Activated naive CD4-positive, alpha-beta T cell treated with anti-CD3 and anti-CD28 coated beads, Interleukin-2, amount 50 U/mL, for 72 hours (primary cell): ENCODE data around the gene CDKN2B-AS1. TPM values are rescaled to one million over a fixed set of nuclear protein-coding genes. Genes with fewer than 3 reads are reported as not detected.

Experiments used
- ATAC-seq, 2 donors: fragments of 150-1000 bp; cut with Tn5 transposase; 2 replicates each; pipeline ENCODE4 v1.10.0; 2021; ENCODE audit warnings: mild to moderate bottlenecking in 2 of 2, moderate library complexity in 2 of 2
- DNase-seq, 2 donors: peaks; one replicate each; pipeline ENCODE4 v3.0.0; 2021 to 2022; ENCODE audit warnings: low spot score in 2 of 2
- H3K27ac Mint-ChIP-seq, 2 donors: one replicate each; pipeline ENCODE4 v1.8.0; 2022; ENCODE audit warnings: mild to moderate bottlenecking in 2 of 2, mixed read lengths in 2 of 2
- H3K36me3 Mint-ChIP-seq, 2 donors: one replicate each; pipeline ENCODE4 v1.8.0; 2022; ENCODE audit warnings: mixed read lengths in 2 of 2
- H3K9me3 Mint-ChIP-seq, 2 donors: one replicate each; pipeline ENCODE4 v1.8.0; 2022; ENCODE audit warnings: mixed read lengths in 2 of 2
- total RNA-seq, 2 donors: library from RNA; stranded (reverse); gene quantifications; one replicate each; pipeline ENCODE4 v1.2.3, GENCODE V29; 2022

Gene CDKN2B-AS1
- total RNA-seq, 2 donors from 2014 or later = 0.20 TPM; not detected in 1

DNA sequence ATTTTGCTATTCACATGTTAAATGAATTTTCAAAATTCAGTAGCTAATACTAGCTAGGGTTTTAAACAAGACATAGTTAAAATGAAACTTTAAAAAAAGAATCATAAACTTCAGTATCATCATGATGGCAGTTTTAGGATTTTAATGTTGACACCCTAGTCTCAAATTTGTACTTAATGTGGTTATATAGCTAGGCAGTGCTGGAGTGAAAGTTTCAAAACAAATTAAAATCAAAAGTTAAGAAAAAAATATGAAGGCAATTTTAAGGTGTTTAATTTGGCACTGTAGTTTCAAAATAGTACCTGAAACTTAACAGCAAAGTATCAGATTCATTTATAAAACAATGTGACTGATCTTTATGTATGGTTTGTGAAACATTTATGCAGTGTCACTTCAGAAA lies 33.8 kb downstream of the CDKN2B-AS1 start:
- DNase-seq (no peak), ATAC-seq (peak in 1 of 2 donors; percentile 79)
- H3K36me3 Mint-ChIP-seq = no peaks in the 10 kb centered on the region
- no peaks in the 10 kb centered on the region for H3K9me3 Mint-ChIP-seq
- no peak overlapping the region for H3K27ac Mint-ChIP-seq

DNA sequence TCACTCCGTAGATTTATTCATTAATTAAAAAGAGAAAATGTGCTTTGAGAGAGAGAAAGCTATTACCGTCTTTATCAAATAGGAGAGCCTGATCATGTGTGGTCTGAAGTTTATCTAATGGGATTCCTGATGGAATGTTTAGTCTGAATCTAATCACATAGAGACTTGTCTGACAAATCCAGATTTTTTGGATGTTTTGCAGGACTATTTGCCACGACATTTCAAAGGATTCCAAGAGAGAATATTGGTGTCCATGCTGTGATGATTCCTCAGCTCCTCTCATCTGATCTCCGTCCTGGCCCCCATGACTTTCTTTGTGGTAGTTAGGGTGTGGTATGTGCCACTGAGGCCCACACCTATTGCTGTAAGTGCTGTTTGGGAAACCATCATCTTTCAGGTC lies 34.6 kb downstream of the CDKN2B-AS1 start:
- ATAC-seq (no peak), DNase-seq (no peak)
- Mint-ChIP-seq H3K36me3 (no peaks in the 10 kb centered on the region), H3K27ac (no peak overlapping the region), H3K9me3 (no peaks in the 10 kb centered on the region)

DNA sequence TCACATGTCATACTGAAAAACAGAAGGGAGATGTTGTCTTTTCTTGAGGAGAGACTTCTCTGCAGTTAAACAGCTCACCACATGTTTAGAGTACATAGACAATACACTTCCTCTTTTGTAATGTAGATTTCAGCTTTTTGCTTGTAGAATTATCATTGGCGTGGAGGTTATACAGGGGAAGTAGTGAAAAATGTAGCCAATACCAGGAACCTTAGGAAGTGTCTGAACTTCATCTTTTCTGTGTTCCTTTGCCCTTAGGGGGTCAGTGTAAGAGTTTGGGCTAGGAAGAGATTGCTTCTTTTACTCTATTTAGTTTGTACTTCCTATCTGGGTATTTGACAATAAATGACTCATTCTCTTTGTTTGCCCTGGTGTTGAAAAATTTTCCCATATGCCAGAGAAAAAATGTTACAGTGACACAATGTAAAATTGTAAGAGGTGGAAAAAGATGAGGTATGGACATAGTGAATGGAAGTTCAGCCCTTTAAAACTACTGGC lies 35.6 kb downstream of the CDKN2B-AS1 start:
- Mint-ChIP-seq H3K27ac (no peak overlapping the region), H3K36me3 (no peaks in the 10 kb centered on the region)
- ATAC-seq = no peak

DNA sequence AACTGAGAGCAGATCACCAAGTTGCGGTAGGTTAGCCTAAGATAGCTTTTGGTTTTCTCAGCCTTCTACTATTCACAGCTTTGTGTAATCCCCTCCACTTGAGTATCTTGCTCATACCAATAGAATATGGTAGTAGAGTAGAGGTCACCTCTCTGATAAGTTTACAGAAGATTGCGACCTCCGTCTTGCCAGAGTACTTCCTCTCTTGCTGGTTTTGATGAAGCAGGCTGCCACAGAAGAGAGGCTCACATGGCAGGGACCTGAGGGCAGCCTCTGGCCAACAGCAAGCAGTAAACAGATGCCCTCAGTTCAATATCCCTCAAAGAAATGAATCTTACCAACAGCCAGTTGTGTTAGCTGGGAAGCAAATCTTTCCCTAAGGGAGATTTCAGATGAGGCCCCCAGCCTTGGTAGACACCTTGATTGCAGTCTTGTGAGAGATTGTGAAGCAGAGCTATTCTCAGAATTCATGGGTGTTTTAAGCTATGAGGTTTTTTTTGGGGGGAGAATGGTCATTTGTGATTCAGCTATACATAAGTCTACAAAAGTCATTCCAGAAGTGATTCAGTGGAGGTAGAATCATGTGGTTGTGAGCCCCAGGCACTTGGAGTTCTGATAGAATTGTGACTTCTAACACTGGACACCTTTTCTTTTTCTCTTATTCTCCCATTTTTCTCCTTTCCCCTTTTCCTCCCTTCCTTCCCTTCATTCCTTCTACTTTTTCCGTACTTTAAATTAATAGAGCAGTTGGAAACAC lies 37.2 kb downstream of the CDKN2B-AS1 start:
- Mint-ChIP-seq H3K9me3 (no peaks in the 10 kb centered on the region), H3K36me3 (no peaks in the 10 kb centered on the region), H3K27ac (no peak overlapping the region)
- DNase-seq (no peak), ATAC-seq (peak in 1 of 2 donors; percentile 38)

More for the DNA sequence above, 35.6 kb downstream of the CDKN2B-AS1 start:
- H3K9me3 Mint-ChIP-seq = no peaks in the 10 kb centered on the region
- no peak for DNase-seq

DNA sequence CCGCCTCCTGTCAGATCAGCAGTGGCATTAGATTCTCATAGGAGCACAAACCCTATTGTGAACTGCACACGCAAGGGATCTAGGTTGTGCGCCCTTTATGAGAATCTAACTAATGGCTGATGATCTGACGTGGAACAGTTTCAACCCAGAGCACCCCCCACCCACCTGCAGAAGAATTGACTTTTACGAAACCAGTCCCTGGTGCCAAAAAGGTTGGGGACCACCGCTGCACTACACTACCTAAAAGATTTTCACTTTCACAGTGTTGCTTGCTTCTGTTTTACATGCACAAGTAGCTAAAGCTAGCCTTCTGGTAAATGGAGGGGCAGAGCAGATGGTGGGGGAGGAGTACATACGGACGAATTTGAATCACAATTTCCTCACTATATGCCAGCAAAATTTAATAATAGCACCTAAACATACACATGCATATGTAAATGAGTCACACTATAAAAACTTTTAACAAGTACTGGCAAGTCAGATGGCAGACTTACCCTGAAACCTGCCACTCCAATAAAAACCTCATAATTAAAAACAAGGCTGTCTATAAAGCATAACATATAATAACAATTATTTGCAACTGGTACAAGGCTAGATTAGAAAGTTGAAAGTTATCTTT lies 38.5 kb downstream of the CDKN2B-AS1 start:
- DNase-seq (no peak), ATAC-seq (no peak)
- Mint-ChIP-seq H3K36me3 (no peaks in the 10 kb centered on the region), H3K27ac (no peak overlapping the region), H3K9me3 (no peaks in the 10 kb centered on the region)

DNA sequence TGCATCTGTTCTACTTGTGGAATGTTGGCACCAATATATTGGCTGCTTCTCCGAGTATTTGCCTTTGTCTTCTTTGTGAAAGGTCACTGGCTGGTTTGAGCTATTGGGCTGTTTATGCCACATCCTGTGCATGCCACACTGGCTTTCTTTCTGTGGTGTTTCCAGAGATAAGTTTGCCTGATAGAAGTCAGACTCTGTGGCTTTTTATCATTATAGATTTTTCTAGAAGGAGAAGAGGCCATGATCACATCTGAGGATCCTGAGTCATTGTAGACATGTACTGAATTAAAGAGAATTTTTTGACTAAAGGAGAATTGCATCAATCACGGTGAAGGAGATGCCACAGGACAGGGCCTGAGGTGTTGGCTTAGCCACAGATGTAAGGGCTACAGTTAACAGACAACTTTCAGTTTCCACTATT lies 41.0 kb downstream of the CDKN2B-AS1 start:
- Mint-ChIP-seq H3K27ac (no peak overlapping the region), H3K36me3 (no peaks in the 10 kb centered on the region), H3K9me3 (no peaks in the 10 kb centered on the region)
- ATAC-seq = peak in 1 of 2 donors; percentile 37
- no peak for DNase-seq

DNA sequence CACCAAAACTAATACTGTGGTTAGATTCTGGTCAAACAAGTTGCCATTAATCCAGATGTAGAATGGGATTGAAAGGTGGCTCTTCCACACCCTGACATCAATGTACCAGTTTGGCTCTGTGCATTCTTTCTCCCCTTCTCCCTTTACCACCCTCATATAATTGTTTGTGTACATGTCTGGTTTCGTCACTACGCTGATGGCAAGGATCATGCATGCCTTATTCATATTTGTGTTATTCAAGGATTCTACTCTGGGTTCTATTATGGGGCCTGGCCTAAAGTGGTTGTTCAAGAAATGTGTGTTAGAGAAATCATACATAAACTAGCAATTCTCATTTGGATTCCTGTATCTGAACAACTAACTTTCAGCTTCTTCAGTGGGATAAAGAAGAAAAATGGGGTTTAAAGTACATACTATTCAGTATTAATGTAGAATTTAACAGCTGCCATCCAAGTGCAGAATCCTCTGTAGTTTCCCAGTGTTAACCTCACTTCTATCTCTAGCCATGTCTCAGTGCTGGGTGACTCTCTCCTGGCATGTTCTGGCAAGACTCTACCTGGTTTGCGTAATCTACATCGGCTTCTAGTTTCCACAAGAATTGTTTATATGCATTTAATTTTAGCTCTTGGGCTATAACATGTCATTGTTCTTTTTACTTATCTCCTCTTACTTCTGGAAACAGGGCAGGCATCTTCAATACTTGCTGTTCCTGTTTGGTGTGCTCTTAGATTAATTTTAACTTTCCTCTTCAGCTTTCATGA lies 42.5 kb downstream of the CDKN2B-AS1 start:
- ATAC-seq (no peak), DNase-seq (no peak)
- Mint-ChIP-seq H3K36me3 (no peaks in the 10 kb centered on the region), H3K9me3 (no peaks in the 10 kb centered on the region), H3K27ac (no peak overlapping the region)

DNA sequence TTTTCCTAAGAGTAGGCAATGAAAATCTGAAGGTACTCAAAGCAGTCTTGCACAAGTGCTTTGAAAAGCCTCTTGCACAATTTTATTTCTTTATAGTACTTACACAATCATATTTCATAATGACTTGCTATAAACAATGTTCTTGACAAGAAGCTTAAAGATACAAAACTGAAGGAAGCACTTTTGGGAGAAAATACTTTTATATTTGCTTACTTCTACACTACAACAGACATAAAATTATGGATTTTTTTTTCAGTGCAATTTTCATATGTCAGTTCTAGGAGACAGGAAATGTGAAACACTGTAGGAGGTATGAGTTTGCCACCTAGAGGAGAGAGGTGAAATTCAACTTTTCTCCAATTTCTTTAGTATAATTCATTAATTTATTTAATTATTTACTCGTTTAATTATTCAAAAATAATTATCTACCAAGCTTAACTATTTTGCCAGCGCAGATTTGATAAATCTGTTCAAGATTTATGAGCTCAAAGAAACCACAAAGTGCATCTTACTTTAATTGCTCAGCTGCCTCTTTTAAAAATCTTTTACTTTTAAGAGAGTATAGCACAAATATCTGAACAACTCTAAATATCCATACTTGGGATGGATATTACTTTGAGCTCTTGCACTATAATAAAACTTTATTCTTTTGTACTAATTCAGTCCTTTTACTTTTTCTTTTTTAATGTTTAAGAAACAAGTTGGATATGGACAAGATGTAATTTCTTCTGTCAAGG lies 43.5 kb downstream of the CDKN2B-AS1 start:
- ATAC-seq (no peak), DNase-seq (no peak)
- Mint-ChIP-seq H3K9me3 (no peaks in the 10 kb centered on the region), H3K36me3 (no peaks in the 10 kb centered on the region), H3K27ac (no peak overlapping the region)

DNA sequence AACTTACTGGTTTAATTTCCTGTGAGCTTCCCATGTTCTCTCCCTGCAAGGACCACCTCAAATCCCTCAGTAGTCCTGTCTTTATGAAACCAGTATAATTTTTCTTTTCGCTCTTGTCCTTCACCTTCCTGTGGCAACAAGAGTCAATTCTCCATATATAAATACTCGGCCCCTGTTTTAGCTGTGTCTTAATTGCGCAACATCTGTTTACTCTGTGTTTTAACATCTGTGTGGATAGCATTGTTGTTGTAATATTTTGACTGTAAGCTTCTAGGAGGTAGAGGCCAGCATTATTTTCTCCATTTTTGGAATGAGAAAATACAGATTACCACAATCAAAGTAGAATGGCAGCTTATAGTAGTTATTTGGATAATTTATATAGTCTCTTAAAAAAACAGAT lies 44.7 kb downstream of the CDKN2B-AS1 start:
- no peak overlapping the region for H3K27ac Mint-ChIP-seq
- H3K36me3 Mint-ChIP-seq = no peaks in the 10 kb centered on the region
- no peak for DNase-seq
- no peak for ATAC-seq
- no peaks in the 10 kb centered on the region for H3K9me3 Mint-ChIP-seq

DNA sequence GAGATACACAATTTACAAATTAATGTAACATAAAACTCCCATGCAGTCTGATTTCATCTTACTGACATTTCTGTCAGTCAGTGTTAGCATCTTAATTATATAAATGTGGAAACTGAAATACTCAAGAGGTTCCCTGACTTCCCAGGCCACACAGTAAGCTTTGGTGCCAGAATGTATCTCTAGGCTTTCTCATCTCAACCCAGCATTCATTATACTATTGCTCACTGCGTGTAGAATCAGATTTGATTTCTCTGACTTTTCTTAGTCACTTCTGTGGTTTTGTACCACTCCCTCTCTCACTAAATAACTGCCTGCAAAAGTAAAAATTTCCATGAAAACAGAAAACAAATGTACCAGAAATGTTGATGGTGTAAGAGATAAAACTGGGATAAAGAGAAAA lies 46.2 kb downstream of the CDKN2B-AS1 start:
- H3K9me3 Mint-ChIP-seq = no peaks in the 10 kb centered on the region
- DNase-seq (no peak), ATAC-seq (peak; percentile 57 to 77)
- no peak overlapping the region for H3K27ac Mint-ChIP-seq
- no peaks in the 10 kb centered on the region for H3K36me3 Mint-ChIP-seq

DNA sequence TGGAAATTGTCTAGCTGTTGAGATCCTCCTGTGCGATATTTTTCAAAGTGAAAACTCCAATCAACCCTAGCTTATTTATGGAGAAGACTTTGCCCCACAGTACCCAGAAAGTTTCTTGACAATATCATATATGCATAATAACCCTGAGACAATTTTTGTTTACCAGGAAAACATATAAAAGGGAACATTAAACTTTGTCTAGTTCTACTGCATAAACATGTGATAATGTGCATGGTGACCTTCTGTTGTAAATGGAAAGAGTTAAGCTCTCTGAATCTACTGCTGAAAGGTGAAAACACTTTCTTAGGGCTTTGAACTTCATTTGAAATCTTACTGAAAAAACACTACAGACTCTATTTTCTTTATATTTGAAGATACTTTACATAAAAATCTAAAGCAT lies 46.8 kb downstream of the CDKN2B-AS1 start:
- H3K36me3 Mint-ChIP-seq = no peaks in the 10 kb centered on the region
- H3K9me3 Mint-ChIP-seq = no peaks in the 10 kb centered on the region
- DNase-seq = no peak
- no peak for ATAC-seq
- no peak overlapping the region for H3K27ac Mint-ChIP-seq

DNA sequence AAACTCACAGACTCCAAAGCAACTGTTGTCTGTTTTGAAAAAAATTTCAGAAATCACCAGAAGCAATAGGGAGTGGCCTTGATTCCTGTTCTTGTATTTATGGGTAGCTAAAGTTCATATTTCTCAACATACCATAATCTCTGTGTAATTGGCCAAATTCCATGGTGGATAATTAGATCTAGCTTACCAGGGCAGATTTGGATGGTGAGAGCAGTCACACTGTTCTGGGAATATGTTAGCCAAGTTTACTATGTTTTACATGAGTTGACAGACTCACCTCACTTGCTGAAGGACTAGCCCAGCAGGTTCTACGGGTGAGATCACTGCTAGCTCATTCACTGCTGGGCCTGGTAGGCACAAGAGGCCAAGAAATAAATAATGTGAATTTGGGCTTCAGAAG lies 47.2 kb downstream of the CDKN2B-AS1 start:
- ATAC-seq = no peak
- no peaks in the 10 kb centered on the region for H3K36me3 Mint-ChIP-seq

DNA sequence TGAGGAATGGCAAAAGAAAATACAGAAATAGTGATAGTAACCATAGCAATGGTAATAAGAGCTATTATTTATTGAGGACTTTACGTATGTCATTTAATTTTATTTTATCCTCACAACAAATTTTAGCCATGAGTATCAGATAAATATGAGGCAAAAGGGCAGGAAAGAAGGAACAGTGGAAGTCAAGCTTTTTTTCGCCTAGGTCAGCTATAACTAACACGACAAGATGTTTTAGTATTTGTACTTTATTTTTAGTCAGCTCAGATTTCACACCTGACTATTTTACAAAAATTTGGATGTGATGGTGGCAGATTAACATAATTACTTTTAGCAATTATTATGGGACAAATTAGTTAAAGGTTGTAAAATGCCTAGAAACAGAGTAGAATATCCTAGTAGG lies 49.3 kb downstream of the CDKN2B-AS1 start:
- Mint-ChIP-seq H3K36me3 (no peaks in the 10 kb centered on the region), H3K27ac (no peak overlapping the region), H3K9me3 (no peaks in the 10 kb centered on the region)
- DNase-seq (no peak), ATAC-seq (no peak)

More for the DNA sequence above, 47.2 kb downstream of the CDKN2B-AS1 start:
- Mint-ChIP-seq H3K9me3 (no peaks in the 10 kb centered on the region), H3K27ac (no peak overlapping the region)
- DNase-seq = no peak

DNA sequence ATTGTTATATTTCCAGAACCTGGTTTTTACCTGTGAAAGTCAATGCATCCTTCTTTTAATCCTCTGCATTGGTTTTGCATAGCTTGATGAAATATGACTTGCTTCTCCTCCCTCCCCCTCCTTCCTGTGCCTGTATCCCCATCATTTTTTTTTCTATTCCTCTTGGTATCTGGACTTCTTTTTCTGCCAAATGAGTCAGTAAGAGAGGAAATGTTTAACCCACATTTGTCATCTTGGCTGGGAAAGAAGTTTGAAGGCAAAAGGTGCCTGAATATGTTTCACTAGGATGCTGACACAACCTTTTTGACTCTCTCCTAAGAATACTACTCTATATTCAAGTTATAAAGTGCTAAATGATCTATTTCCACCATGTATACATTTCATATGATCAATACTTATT lies 50.0 kb downstream of the CDKN2B-AS1 start:
- Mint-ChIP-seq H3K36me3 (no peaks in the 10 kb centered on the region), H3K27ac (no peak overlapping the region), H3K9me3 (no peaks in the 10 kb centered on the region)
- no peak for DNase-seq
- peak in 1 of 2 donors; percentile 13 for ATAC-seq

DNA sequence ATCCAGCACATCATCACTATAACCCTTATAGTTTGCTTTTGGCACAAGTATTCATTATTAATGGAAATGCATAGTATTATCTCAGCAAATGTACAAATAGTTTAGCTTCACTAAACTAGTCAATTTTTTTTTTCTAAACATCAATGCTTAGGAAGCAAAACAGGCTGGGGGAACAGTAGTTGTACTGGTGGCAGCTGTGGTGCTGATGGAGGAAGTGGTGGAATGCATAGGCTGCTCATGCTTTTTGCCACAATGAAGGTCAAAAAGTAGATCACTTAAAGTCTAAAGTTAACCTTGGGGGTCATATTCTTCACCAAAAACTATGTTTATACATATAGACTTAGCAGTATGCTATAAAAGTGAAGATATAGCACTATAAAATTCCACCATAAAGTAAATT lies 50.8 kb downstream of the CDKN2B-AS1 start:
- H3K9me3 Mint-ChIP-seq = no peaks in the 10 kb centered on the region
- H3K36me3 Mint-ChIP-seq = no peaks in the 10 kb centered on the region
- ATAC-seq = no peak
- DNase-seq = no peak
- no peak overlapping the region for H3K27ac Mint-ChIP-seq

DNA sequence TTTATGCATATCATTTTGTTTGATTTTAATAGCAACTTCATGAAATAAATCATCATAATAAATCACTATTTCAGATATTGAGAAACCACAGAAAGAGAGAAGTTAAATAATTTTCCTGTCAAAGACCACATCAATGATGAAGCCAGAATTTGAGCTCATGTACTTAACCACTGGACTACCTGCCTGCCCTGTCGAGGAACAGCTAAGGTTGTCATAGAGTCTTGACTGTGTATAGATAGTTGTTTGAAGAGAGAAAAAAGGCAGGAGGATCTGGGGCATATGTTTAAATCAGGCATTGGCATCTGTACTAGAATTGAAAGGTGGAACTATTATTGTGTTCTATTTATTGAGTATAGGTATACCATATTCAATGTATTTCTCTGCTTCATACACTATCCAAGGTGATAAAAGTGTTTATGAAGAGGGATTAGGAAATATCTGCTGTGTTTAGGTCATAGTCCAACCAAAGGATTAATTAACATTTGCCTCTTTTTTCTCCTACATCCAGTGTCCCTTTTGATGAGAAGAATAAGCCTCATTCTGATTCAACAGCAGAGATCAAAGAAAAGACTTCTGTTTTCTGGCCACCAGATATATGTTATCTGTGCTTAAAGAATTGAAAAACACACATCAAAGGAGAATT lies 51.8 kb downstream of the CDKN2B-AS1 start:
- Mint-ChIP-seq H3K27ac (no peak overlapping the region), H3K36me3 (no peaks in the 10 kb centered on the region), H3K9me3 (no peaks in the 10 kb centered on the region)
- ATAC-seq (no peak), DNase-seq (no peak)
